Activated CD8-positive, alpha-beta T cell treated with anti-CD3 and anti-CD28 coated beads for 36 hours (primary cell): ENCODE results near the gene SLC34A1. TPM values are rescaled to one million over a fixed set of nuclear protein-coding genes. Genes with fewer than 3 reads are reported as not detected.
A peak's percentile ranks its signal among the peaks of the same experiment; 100 is the strongest.
"Not testable (repeated sequence)": the region's sequence is repeated elsewhere in the genome, so short reads cannot be mapped to it uniquely, and the experiment has no call there.

ENCODE experiments used
- ATAC-seq: fragments of 200-7000 bp; cut with Tn5 transposase; one replicate; pipeline ENCODE4 v1.10.0; 2021; ENCODE audit warnings: mild to moderate bottlenecking, moderate library complexity
- CTCF ChIA-PET: fragments of 350-600 bp; sonication (Branson Sonifier 250); formaldehyde crosslinking; loops from one replicate; lab custom pipeline; 2021; ENCODE audit warnings: antibody characterized with exemption; lab: Charles Lee
- POLR2A ChIA-PET: fragments of 350-600 bp; sonication (Branson Sonifier 250); formaldehyde crosslinking; loops from one replicate; lab custom pipeline; 2021; ENCODE audit warnings: antibody characterized with exemption; lab: Charles Lee
- DNase-seq: peaks from one replicate; pipeline ENCODE4 v3.0.0-alpha.2; 2020
- H3K27ac Mint-ChIP-seq: one replicate; pipeline ENCODE4 v1.8.0; 2021; ENCODE audit warnings: mild to moderate bottlenecking, mixed read lengths
- H3K27me3 Mint-ChIP-seq: one replicate; pipeline ENCODE4 v1.8.0; 2021; ENCODE audit warnings: mixed read lengths
- H3K36me3 Mint-ChIP-seq: one replicate; pipeline ENCODE4 v1.8.0; 2021; ENCODE audit warnings: low read depth, mixed read lengths
- H3K4me1 Mint-ChIP-seq: one replicate; pipeline ENCODE4 v1.8.0; 2021; ENCODE audit warnings: low read depth, mixed read lengths
- H3K4me3 Mint-ChIP-seq: one replicate; pipeline ENCODE4 v1.8.0; 2021; ENCODE audit warnings: mild to moderate bottlenecking, moderate library complexity, mixed read lengths
- H3K9me3 Mint-ChIP-seq: one replicate; pipeline ENCODE4 v1.8.0; 2021; ENCODE audit warnings: mixed read lengths
- CTCF ChIP-seq: fragments of 200-600 bp; IDR thresholded peaks from one replicate; pipeline ENCODE4 v1.8.0; 2022; ENCODE audit warnings: antibody characterized with exemption, mild to moderate bottlenecking
- intact Hi-C: fragments of 100-400 bp; cut with micrococcal nuclease; formaldehyde crosslinking; loops from one replicate; pipeline ENCODE4 v1.10.0; 2022
- total RNA-seq, 2 experiments: library from RNA; stranded (reverse); gene quantifications; one replicate each; pipeline ENCODE4 v1.2.3, GENCODE V29; 2021

SLC34A1 gene
- total RNA-seq, 2 experiments from 2014 or later: 0.29 to 0.43 TPM

DNA sequence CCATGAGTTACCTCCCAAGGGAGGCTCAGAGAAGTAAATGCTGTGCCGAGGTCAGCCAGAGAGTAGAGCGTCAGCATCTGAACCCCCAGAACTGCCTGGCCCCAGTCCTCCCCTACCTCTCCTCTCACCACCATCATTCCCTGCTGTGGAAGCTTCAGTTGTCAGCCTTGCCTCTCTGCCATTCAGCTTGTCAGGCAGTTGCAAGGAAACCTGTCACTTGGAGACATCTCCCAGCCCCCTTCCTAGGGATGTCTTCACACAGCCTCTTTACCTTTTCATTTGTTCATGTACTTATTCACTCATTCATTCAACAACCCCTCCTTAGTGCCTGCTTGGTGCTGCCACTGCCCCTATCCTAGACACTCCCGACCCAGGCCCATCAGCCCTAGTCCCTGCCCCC, 24.4 kb upstream of the SLC34A1 start:
- H3K9me3 Mint-ChIP-seq: peaks cover 10% of the 10 kb centered on the region
- CTCF ChIA-PET: interaction anchor here (0.7 to 6.8 kb wide), 8 partner anchors 10 to 141 kb away, joined by 3 to 55 read pairs (median 5); no protein-coding TSS in a partner anchor
- H3K4me3 Mint-ChIP-seq: peak overlapping the region; percentile 89
- H3K27me3 Mint-ChIP-seq: no peaks in the 10 kb centered on the region
- H3K27ac Mint-ChIP-seq: peak overlapping the region; percentile 81
- no peak for TF ChIP-seq CTCF
- intact Hi-C loops: loop anchor here (5.0 kb wide), 1 partner anchor 43 kb away; no protein-coding TSS in a partner anchor
- no peak for ATAC-seq
- H3K4me1 Mint-ChIP-seq: peaks cover 88% of the 10 kb centered on the region
- no peak for DNase-seq
- H3K36me3 Mint-ChIP-seq: peaks cover 9% of the 10 kb centered on the region
- POLR2A ChIA-PET: interaction anchor here (0.9 to 3.6 kb wide), 3 partner anchors 9 to 225 kb away, joined by 3 to 19 read pairs (median 4); partner anchors contain the start of gene LMAN2

DNA sequence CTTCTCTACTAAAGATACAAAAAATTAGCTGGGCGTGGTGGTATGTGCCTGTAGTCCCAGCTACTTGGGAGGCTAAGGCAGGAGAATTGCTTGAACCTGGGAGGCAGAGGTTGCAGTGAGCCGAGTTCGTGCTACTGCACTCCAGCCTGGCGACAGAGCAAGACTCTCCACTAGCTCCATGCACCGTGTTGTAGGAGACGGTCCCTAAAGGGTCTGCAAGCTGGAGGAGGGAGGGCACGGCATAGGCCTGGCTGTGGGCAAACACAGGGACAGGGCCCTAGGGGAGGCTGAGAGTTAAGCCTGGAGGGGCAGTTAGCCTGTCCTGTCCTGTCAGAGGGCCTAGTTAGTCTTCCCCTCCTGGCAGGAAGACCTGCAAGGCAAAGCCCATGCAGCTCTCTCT, 23.5 kb upstream of the SLC34A1 start:
- H3K27ac Mint-ChIP-seq: not testable (repeated sequence)

GRCh38 chr5:177361418-177362291, 22.6 kb upstream of the SLC34A1 start:
- POLR2A ChIA-PET: interaction anchor here (0.8 to 3.6 kb wide), 8 partner anchors 10 to 112 kb away, joined by 3 to 19 read pairs (median 5); partner anchors contain the start of genes DBN1 and LMAN2
- H3K27me3 Mint-ChIP-seq: no peaks in the 10 kb centered on the region
- intact Hi-C loops: no loop called here
- ATAC-seq (no peak), DNase-seq (peak; percentile 47)
- peak overlapping the region; percentile 73 for H3K4me3 Mint-ChIP-seq
- no peak for TF ChIP-seq CTCF
- H3K27ac Mint-ChIP-seq: peak overlapping the region; percentile 77
- H3K36me3 Mint-ChIP-seq: peaks cover 11% of the 10 kb centered on the region
- H3K4me1 Mint-ChIP-seq: peaks cover 82% of the 10 kb centered on the region
- no peaks in the 10 kb centered on the region for H3K9me3 Mint-ChIP-seq
- CTCF ChIA-PET: interaction anchor here (0.7 to 6.8 kb wide), 14 partner anchors 8 to 139 kb away, joined by 3 to 55 read pairs (median 6); partner anchors contain the start of gene LMAN2

More for the DNA sequence above, 23.5 kb upstream of the SLC34A1 start:
- ATAC-seq, H3K27me3 Mint-ChIP-seq, H3K4me3 Mint-ChIP-seq, intact Hi-C loops, DNase-seq, H3K9me3 Mint-ChIP-seq, H3K36me3 Mint-ChIP-seq: not testable (repeated sequence)
- H3K4me1 Mint-ChIP-seq: peaks cover 85% of the 10 kb centered on the region
- CTCF ChIA-PET: interaction anchor here (0.7 to 6.8 kb wide), 15 partner anchors 9 to 140 kb away, joined by 3 to 55 read pairs (median 5); partner anchors contain the start of gene LMAN2
- POLR2A ChIA-PET: interaction anchor here (0.6 to 3.6 kb wide), 10 partner anchors 9 to 226 kb away, joined by 3 to 19 read pairs (median 3); partner anchors contain the start of gene LMAN2

- DNase-seq: no peak
- CTCF ChIA-PET: interaction anchor here (1.1 to 6.8 kb wide), 9 partner anchors 8 to 52 kb away, joined by 3 to 55 read pairs (median 10); partner anchors contain the start of gene LMAN2
- Mint-ChIP-seq H3K27ac (peak overlapping the region; percentile 77), H3K4me3 (peak overlapping the region; percentile 73), H3K4me1 (peaks cover 76% of the 10 kb centered on the region), H3K27me3 (no peaks in the 10 kb centered on the region), H3K36me3 (peaks cover 11% of the 10 kb centered on the region), H3K9me3 (no peaks in the 10 kb centered on the region)
- no peak for TF ChIP-seq CTCF
- POLR2A ChIA-PET: interaction anchor here (1.2 to 3.6 kb wide), 4 partner anchors 9 to 67 kb away, joined by 3 to 19 read pairs (median 6); partner anchors contain the start of gene LMAN2
- no peak for ATAC-seq
- intact Hi-C loops: no loop called here
Measured at GRCh38 chr5:177362292-177362609, 22.0 kb upstream of the SLC34A1 start.
